Keratinocyte (primary cell): Measurements from ENCODE around the gene EIF3I. TPM values are rescaled to one million over a fixed set of nuclear protein-coding genes. Genes with fewer than 3 reads are reported as not detected.

ENCODE experiments used
- DNase-seq: peaks from one replicate; pipeline ENCODE4 v3.0.0-alpha.2; 2011; ENCODE audit warnings: low read depth, missing footprints, low spot score
- FAIRE-seq: peaks from 2 replicates; lab custom pipeline; 2011; peaks lifted over from hg19 to GRCh38; lab: Jason Lieb, UNC
- H2AFZ ChIP-seq: 2 replicates; pipeline ENCODE4 v1.6.0; 2012; ENCODE audit warnings: low read length, control low read depth, inconsistent platforms; ENCODE audit not compliant: control insufficient read depth
- H3K27ac ChIP-seq: 2 replicates; pipeline ENCODE4 v1.5.1; 2011; ENCODE audit warnings: low read length; ENCODE audit not compliant: control insufficient read depth, insufficient read depth
- H3K27me3 ChIP-seq: 3 replicates; pipeline ENCODE4 v1.6.0; 2011; ENCODE audit warnings: low read length; ENCODE audit not compliant: control insufficient read depth, insufficient read depth; ENCODE audit errors: extremely low read depth
- H3K36me3 ChIP-seq, 2 experiments: 2 replicates in 1 of 2; 3 replicates in 1 of 2; pipeline ENCODE4 v1.5.1; 2011; ENCODE audit warnings: low read length in 2 of 2, mild to moderate bottlenecking in 1 of 2; ENCODE audit not compliant: control insufficient read depth in 2 of 2, insufficient read depth in 2 of 2; ENCODE audit errors: extremely low read depth in 1 of 2
- H3K4me1 ChIP-seq: 3 replicates; pipeline ENCODE4 v1.5.1; 2011; ENCODE audit warnings: low read length; ENCODE audit not compliant: control insufficient read depth, insufficient read depth; ENCODE audit errors: extremely low read depth
- H3K4me2 ChIP-seq: 3 replicates; pipeline ENCODE4 v1.6.0; 2011; ENCODE audit warnings: low read depth, low read length; ENCODE audit not compliant: control insufficient read depth, insufficient read depth; ENCODE audit errors: extremely low read depth
- H3K4me3 ChIP-seq, 3 experiments: fragments of 200-600 bp in 1 of 3; sonication (generic) in 1 of 3; 2 replicates in 2 of 3; 3 replicates in 1 of 3; pipeline ENCODE4 v1.5.1; 2011 to 2016; ENCODE audit warnings: low read length in 3 of 3, mild to moderate bottlenecking in 3 of 3, control low read depth in 2 of 3, inconsistent platforms in 1 of 3, low read depth in 1 of 3, mixed read lengths in 1 of 3, mixed run types in 1 of 3, moderate library complexity in 1 of 3; ENCODE audit not compliant: control insufficient read depth in 2 of 3, insufficient read depth in 2 of 3; ENCODE audit errors: extremely low read depth in 1 of 3
- H3K79me2 ChIP-seq: 2 replicates; pipeline ENCODE4 v1.6.0; 2012; ENCODE audit warnings: low read length; ENCODE audit not compliant: control insufficient read depth, insufficient read depth
- H3K9ac ChIP-seq: 3 replicates; pipeline ENCODE4 v1.6.0; 2011; ENCODE audit warnings: low read length; ENCODE audit not compliant: control insufficient read depth, insufficient read depth; ENCODE audit errors: extremely low read depth
- H3K9me1 ChIP-seq: 3 replicates; pipeline ENCODE4 v1.6.0; 2011; ENCODE audit warnings: low read length; ENCODE audit not compliant: control insufficient read depth, insufficient read depth; ENCODE audit errors: extremely low read depth
- H3K9me3 ChIP-seq: 2 replicates; pipeline ENCODE4 v1.5.1; 2012; ENCODE audit warnings: low read depth, low read length; ENCODE audit not compliant: control insufficient read depth
- H4K20me1 ChIP-seq: 3 replicates; pipeline ENCODE4 v1.6.0; 2011; ENCODE audit warnings: low read length; ENCODE audit not compliant: control insufficient read depth, insufficient read depth; ENCODE audit errors: extremely low read depth
- EZH2 ChIP-seq: IDR thresholded peaks from one replicate; pipeline ENCODE4 v1.6.1; 2012; ENCODE audit warnings: inconsistent platforms, mild to moderate bottlenecking, low read length, moderate library complexity
- dilution Hi-C: fragments of 300-500 bp; cut with MboI; formaldehyde crosslinking; loops from one replicate; pipeline ENCODE4 v1.7.0; 2020; ENCODE audit warnings: low sequenced_read_pairs; ENCODE audit not compliant: extremely low pct_ligation_motif_present
- polyA plus RNA-seq, 5 experiments: library from polyadenylated mRNA; depleted of rRNA in 3 of 5; stranded (reverse) in 3 of 5; stranded (forward) in 1 of 5; unstranded in 1 of 5; fragments of >200 nt; gene quantifications; 1 replicate in 1 of 5; 2 replicates in 3 of 5; 3 replicates in 1 of 5; pipeline versions ENCODE4 v1.2.1 to v1.2.3, GENCODE V29; 2011 to 2012; ENCODE audit warnings: missing spikeins in 2 of 5, low read depth in 1 of 5, low replicate concordance in 1 of 5
- TF ChIP-seq, protein P1 (sequence below), 3 experiments: IDR thresholded peaks in 1 of 3; conservative IDR thresholded peaks in 1 of 3; optimal IDR thresholded peaks in 1 of 3; 2 replicates in 2 of 3; 3 replicates in 1 of 3; pipeline versions ENCODE3 to v1.5.1; 2011; ENCODE audit warnings: low read length in 3 of 3, mild to moderate bottlenecking in 3 of 3, moderate library complexity in 2 of 3, control low read depth in 1 of 3, inconsistent platforms in 1 of 3; ENCODE audit not compliant: insufficient read depth in 2 of 3; ENCODE audit errors: extremely low read depth in 1 of 3

The EIF3I gene
- polyA plus RNA-seq, 1 donor (not counting 4 experiments of a cell fraction or from before 2014, with no cell fraction given), result 388 TPM

DNA sequence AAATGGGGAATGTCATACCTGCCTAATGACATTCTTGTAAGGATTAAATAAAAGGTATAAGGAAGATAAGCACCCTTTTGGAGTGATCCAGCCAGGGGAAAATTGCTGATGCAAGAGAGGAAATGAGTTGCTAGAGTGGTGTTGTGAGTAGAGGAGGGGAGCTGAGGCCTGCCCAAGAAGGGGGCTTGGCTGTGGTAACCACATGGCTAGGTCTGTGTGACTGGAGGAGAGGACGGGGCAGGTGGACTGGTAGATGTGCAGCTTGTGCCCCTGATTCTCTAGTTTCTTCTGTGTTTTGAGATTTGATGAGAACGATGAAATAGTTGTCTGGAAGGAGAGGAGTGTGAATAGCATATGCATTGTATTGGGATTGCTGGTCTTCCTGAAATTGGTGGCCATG, 36.1 kb upstream of the EIF3I start:
- H3K36me3 ChIP-seq, result peaks cover 29 to 70% of the 10 kb centered on the region in 2 experiments

DNA sequence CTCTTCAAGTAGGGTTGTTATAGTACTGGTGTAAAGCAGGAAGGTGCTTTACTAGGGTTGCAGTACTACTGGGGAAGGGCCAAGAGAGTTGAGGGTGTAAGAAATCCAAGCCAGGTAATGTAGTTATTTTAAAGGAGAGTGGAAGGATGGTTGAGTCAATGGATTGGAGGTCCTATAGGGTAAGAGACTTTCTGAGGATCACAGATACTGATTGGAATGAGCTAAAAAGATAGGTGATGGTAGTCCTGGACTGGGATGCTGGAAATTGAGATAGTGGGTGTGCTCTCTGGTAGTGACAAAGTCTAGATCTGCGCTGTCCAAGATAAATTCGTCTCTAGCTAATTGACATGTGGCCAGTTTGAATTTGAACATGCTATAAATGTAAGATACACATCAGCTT, 35.7 kb upstream of the EIF3I start:
- dilution Hi-C loops, result no loop called here
- Histone ChIP-seq H3K4me3 (no peak overlapping the region), H3K9ac (no peak overlapping the region), H2AFZ (no peak overlapping the region), H3K9me3 (no peaks in the 10 kb centered on the region), H3K79me2 (peaks cover 52% of the 10 kb centered on the region), H3K27me3 (no peaks in the 10 kb centered on the region), H3K4me1 (peaks cover 7% of the 10 kb centered on the region), H4K20me1 (peaks cover 4% of the 10 kb centered on the region), H3K4me2 (no peak overlapping the region), H3K36me3 (peaks cover 31 to 70% of the 10 kb centered on the region in 2 experiments), H3K9me1 (peaks cover 4% of the 10 kb centered on the region), H3K27ac (peak overlapping the region; percentile 2)
- FAIRE-seq, result no peak
- DNase-seq, result no peak
- no peak for TF ChIP-seq EZH2
- TF ChIP-seq, protein P1, sequence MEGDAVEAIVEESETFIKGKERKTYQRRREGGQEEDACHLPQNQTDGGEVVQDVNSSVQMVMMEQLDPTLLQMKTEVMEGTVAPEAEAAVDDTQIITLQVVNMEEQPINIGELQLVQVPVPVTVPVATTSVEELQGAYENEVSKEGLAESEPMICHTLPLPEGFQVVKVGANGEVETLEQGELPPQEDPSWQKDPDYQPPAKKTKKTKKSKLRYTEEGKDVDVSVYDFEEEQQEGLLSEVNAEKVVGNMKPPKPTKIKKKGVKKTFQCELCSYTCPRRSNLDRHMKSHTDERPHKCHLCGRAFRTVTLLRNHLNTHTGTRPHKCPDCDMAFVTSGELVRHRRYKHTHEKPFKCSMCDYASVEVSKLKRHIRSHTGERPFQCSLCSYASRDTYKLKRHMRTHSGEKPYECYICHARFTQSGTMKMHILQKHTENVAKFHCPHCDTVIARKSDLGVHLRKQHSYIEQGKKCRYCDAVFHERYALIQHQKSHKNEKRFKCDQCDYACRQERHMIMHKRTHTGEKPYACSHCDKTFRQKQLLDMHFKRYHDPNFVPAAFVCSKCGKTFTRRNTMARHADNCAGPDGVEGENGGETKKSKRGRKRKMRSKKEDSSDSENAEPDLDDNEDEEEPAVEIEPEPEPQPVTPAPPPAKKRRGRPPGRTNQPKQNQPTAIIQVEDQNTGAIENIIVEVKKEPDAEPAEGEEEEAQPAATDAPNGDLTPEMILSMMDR (optimal IDR thresholded peaks at IDR 0.05 in 1 of 3, IDR thresholded peaks at IDR 0.05 in 1 of 3, conservative IDR thresholded peaks at IDR 0.05 in 1 of 3; ENCODE audit: extremely low read depth in 1 of 3, insufficient read depth in 2 of 3, low read length in 3 of 3), result no peak

More for the DNA sequence above, 36.1 kb upstream of the EIF3I start:
- H3K4me3 ChIP-seq, result no peak overlapping the region
- no peaks in the 10 kb centered on the region for H3K27me3 ChIP-seq
- H3K4me2 ChIP-seq, result no peak overlapping the region
- H2AFZ ChIP-seq, result no peak overlapping the region
- peaks cover 7% of the 10 kb centered on the region for H3K9me1 ChIP-seq
- peak overlapping the region; percentile 2 for H3K27ac ChIP-seq
- peaks cover 4% of the 10 kb centered on the region for H4K20me1 ChIP-seq
- FAIRE-seq (no peak), DNase-seq (no peak)
- H3K9ac ChIP-seq, result no peak overlapping the region
- no peak for TF ChIP-seq EZH2
- TF ChIP-seq, protein P1 (optimal IDR thresholded peaks at IDR 0.05 in 1 of 3, IDR thresholded peaks at IDR 0.05 in 1 of 3, conservative IDR thresholded peaks at IDR 0.05 in 1 of 3; ENCODE audit: extremely low read depth in 1 of 3, insufficient read depth in 2 of 3, low read length in 3 of 3), result no peak
- no peaks in the 10 kb centered on the region for H3K9me3 ChIP-seq
- dilution Hi-C loops, result no loop called here
- H3K79me2 ChIP-seq, result peaks cover 56% of the 10 kb centered on the region
- peaks cover 11% of the 10 kb centered on the region for H3K4me1 ChIP-seq
